ENCODE measurements around the gene PLA2G4A. TPM values are rescaled to one million over a fixed set of nuclear protein-coding genes. Genes with fewer than 3 reads are reported as not detected.

PLA2G4A gene
- total RNA-seq, 1 donor from 2014 or later = 0.10 TPM

GRCh38 chr1:187034501-187034900 lies 205.8 kb downstream of the PLA2G4A start:
- no peaks in the 10 kb centered on the region for H3K4me1 Mint-ChIP-seq (ENCODE audit: low read depth)
- no peak overlapping the region for H3K4me3 Mint-ChIP-seq (ENCODE audit: unreplicated experiment)
- DNase-seq (ENCODE audit: low spot score) = no peak
- H3K9me3 Mint-ChIP-seq (ENCODE audit: low read depth) = peaks cover 2% of the 10 kb centered on the region
- TF ChIP-seq CTCF (IDR thresholded peaks at IDR 0.05) = no peak
- no peak overlapping the region for H3K27ac Mint-ChIP-seq (ENCODE audit: unreplicated experiment)
- H3K36me3 Mint-ChIP-seq (ENCODE audit: low read depth) = no peaks in the 10 kb centered on the region
- peaks cover 6% of the 10 kb centered on the region for H3K27me3 Mint-ChIP-seq (ENCODE audit: low read depth)

DNA sequence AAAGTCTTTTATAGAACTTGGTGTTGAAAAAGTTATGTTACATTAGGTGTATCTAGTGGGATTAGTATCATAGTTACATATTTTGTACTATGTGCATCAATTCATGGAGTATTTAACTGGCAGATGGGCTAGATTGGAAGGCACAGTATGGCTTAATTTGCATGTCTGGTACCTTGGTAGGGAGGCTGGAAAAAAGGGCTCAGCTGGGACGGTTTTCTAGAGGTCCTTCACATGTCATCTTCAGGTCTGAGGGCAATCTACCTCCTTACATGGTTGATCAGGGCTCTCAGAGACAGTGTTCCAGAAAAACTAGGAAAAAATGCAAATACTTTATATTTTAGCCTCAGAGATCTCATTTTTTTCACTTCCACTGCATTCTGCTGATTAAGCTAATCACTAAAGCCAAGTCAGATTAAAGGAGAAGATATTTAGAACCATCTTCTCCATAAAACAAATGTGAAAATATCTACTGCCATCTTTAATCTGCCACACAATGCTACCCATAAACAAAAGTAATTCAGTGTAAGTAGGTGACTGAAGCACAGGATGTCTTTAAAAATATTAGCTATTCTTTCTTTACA lies 209.3 kb downstream of the PLA2G4A start:
- DNase-seq (ENCODE audit: low spot score) = no peak
- no peaks in the 10 kb centered on the region for H3K9me3 Mint-ChIP-seq (ENCODE audit: low read depth)
- no peak overlapping the region for H3K4me3 Mint-ChIP-seq (ENCODE audit: unreplicated experiment)
- H3K27me3 Mint-ChIP-seq (ENCODE audit: low read depth) = peaks cover 8% of the 10 kb centered on the region
- H3K27ac Mint-ChIP-seq (ENCODE audit: unreplicated experiment) = no peak overlapping the region
- no peaks in the 10 kb centered on the region for H3K36me3 Mint-ChIP-seq (ENCODE audit: low read depth)
- H3K4me1 Mint-ChIP-seq (ENCODE audit: low read depth) = no peaks in the 10 kb centered on the region
- TF ChIP-seq CTCF (IDR thresholded peaks at IDR 0.05) = no peak

Other genes starting within 250 kb of the PLA2G4A start
- gene PTGS2, start 148.5 kb upstream of the PLA2G4A start, total RNA-seq = 1.5 to 2.8 TPM (median 2.3 TPM) in 3 replicates